Ishikawa (cell line): ENCODE measurements around the gene DYNLL2.

Source experiments
- EGR1 ChIP-seq: IDR thresholded peaks from 2 replicates; pipeline ENCODE4 v1.6.1; 2012
- EP300 ChIP-seq: IDR thresholded peaks from 2 replicates; pipeline ENCODE4 v1.6.1; 2012; ENCODE audit warnings: borderline replicate concordance
- RAD21 ChIP-seq: IDR thresholded peaks from 2 replicates; pipeline ENCODE4 v1.6.1; 2012; ENCODE audit warnings: low read depth
- TAF1 ChIP-seq: IDR thresholded peaks from 2 replicates; pipeline ENCODE4 v1.6.1; 2012; ENCODE audit warnings: low read depth, mild to moderate bottlenecking
- TCF12 ChIP-seq: IDR thresholded peaks from 2 replicates; pipeline ENCODE4 v1.6.1; 2012; ENCODE audit warnings: low read depth
- YY1 ChIP-seq: IDR thresholded peaks from 2 replicates; pipeline ENCODE4 v1.6.1; 2012; ENCODE audit warnings: low read depth
- ZBTB7A ChIP-seq: IDR thresholded peaks from 2 replicates; pipeline ENCODE4 v1.6.1; 2012; ENCODE audit warnings: low read depth
- TF ChIP-seq, protein P1 (sequence below): IDR thresholded peaks from 2 replicates; pipeline ENCODE4 v1.6.1; 2012
- TF ChIP-seq, protein P2 (sequence below): IDR thresholded peaks from 2 replicates; pipeline ENCODE4 v1.6.1; 2012

DNA sequence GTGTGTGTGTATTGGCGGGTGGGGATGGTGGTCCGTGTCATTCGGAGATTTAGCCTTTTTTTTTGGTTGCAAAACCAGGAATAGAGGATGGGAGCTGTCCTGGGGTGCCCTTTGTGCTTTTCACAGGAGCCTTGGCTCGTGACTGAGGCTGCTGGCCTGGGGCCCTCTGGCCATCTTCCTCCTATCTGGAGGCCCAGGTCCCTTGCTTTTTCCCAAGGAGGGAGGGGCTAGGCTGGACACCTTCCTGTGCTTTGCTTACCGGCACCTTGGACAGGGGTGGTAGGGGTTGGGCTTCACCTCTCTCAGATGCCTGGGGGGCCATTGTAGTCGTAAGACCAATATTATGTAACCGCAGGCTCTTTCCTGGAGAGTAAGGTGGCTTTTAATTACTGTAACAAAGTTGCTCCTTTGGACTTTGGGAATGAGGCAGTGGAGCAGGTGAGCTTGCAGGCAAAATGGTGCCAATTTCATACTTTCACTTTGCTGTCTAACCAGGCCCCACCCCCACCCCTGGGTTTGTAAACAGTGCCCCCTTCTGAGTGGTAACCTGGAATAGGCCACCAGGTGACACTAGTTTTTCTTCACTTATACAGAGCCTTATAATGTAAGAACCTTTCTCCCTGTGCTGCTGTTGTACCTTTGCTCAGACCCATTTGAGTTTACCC, 1.2 kb downstream of the DYNLL2 start:
- TF ChIP-seq TAF1, result no peak
- no peak for TF ChIP-seq EGR1
- TF ChIP-seq, protein P1, sequence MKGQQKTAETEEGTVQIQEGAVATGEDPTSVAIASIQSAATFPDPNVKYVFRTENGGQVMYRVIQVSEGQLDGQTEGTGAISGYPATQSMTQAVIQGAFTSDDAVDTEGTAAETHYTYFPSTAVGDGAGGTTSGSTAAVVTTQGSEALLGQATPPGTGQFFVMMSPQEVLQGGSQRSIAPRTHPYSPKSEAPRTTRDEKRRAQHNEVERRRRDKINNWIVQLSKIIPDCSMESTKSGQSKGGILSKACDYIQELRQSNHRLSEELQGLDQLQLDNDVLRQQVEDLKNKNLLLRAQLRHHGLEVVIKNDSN, result no peak
- TF ChIP-seq, protein P2, sequence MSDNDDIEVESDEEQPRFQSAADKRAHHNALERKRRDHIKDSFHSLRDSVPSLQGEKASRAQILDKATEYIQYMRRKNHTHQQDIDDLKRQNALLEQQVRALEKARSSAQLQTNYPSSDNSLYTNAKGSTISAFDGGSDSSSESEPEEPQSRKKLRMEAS, result 0 out of 2 replicates have a peak, but pooled peaks have one; percentile 9
- no peak for TF ChIP-seq EP300
- no peak for TF ChIP-seq ZBTB7A
- TF ChIP-seq YY1, result no peak
- no peak for TF ChIP-seq RAD21
- TF ChIP-seq TCF12, result no peak
